ENCODE measurements around the gene SERPINA1. TPM values are rescaled to one million over a fixed set of nuclear protein-coding genes. Genes with fewer than 3 reads are reported as not detected.

The SERPINA1 gene
- total RNA-seq, 8 experiments from 2014 or later: 0.22 to 1.9 (median 0.87) TPM; not detected in 1

DNA sequence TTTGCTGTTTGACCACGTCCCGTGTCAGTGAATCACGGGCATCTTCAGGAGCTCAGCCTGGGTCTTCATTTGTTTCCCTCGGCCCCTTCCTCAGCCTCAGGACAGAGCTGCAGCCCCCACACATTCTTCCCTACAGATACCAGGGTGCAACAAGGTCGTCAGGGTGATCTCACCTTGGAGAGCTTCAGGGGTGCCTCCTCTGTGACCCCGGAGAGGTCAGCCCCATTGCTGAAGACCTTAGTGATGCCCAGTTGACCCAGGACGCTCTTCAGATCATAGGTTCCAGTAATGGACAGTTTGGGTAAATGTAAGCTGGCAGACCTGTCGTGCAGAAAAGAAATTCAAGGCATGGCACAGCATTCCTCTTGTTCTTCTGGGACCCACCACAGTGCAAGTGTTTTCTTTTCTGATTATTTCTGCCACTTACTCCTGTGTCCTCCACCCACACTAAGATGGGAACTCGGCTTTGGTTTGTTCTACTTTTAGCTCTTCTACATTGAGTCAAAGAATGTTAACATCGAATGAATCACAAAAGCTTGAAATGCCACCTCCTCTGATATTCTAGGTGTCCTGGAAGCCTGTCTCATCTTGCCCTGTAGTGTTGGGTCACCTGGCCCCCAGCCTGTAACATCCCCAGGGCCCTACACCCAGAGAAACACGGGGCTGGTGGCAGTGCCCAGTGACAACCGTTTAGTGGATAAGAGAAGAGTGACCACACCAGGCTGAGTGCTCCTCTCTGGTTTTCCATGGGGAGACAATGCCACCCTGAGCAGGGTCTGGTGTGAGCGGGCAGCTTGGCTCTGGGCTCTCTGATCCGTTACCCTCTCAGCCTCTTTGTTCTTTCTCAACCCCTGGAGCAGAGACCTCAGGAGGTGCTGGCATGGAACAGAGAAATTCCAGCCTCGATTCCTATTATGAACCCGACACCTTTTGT lies 8.8 kb downstream of the SERPINA1 start:
- Histone ChIP-seq H3K4me3 (no peak overlapping the region), H3K27ac (no peak overlapping the region), H3K4me1 (replicated peaks in 1 of 2) (peaks cover 6 to 15% of the 10 kb centered on the region in 2 donors)
- ATAC-seq (replicated peaks in 6 of 8): no peak
- in situ Hi-C loops (cut with MboI; ENCODE audit: low pct_unique_long_range_greater_than_20kb in 2 of 9, low sequenced_read_pairs in 9 of 9, unreplicated experiment in 9 of 9): no loop called here
- WGBS, 10 experiments: 61 to 100% (median 76%) methylated on average over 1 to 11 of the region's 16 CpGs; no CpG with 5 or more reads in 2 of the 10 experiments

DNA sequence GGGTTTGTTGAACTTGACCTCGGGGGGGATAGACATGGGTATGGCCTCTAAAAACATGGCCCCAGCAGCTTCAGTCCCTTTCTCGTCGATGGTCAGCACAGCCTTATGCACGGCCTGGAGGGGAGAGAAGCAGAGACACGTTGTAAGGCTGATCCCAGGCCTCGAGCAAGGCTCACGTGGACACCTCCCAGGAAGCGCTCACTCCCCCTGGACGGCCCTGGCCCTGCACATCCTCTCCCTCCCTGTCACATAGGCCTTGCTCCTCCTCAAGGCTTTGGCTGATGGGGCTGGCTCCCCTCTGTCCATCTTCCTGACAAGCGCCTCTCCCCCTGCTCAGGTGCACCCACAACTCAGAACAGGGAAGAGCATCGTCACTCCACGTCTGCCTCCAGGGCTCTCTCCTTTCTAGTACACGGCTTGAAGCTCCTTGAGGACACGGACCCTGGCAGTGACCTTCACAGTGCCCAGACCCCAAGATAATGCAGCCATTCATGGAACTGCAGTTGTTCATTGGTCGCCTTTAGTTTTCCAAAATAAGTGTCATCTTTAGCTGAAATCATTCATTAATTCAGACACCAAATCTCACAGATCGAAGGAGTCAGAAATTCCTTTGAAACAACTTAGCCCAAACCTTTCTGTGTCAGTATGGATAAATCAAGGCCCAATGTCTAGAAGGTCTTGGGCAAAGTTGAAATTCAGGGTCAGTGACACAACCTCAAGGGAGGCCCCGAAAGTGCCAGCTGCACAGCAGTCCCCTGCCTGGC lies 9.7 kb downstream of the SERPINA1 start:
- no peak for ATAC-seq (replicated peaks in 6 of 8)
- Histone ChIP-seq H3K27ac (no peak overlapping the region), H3K4me3 (no peak overlapping the region), H3K4me1 (replicated peaks in 1 of 2) (peaks cover 6 to 15% of the 10 kb centered on the region in 2 donors)
- in situ Hi-C loops (cut with MboI; ENCODE audit: low pct_unique_long_range_greater_than_20kb in 2 of 9, low sequenced_read_pairs in 9 of 9, unreplicated experiment in 9 of 9): no loop called here
- 60 to 100% (median 80%) methylated on average over 1 to 7 of the region's 17 CpGs; no CpG with 5 or more reads in 2 of the 10 experiments for WGBS, 10 experiments

DNA sequence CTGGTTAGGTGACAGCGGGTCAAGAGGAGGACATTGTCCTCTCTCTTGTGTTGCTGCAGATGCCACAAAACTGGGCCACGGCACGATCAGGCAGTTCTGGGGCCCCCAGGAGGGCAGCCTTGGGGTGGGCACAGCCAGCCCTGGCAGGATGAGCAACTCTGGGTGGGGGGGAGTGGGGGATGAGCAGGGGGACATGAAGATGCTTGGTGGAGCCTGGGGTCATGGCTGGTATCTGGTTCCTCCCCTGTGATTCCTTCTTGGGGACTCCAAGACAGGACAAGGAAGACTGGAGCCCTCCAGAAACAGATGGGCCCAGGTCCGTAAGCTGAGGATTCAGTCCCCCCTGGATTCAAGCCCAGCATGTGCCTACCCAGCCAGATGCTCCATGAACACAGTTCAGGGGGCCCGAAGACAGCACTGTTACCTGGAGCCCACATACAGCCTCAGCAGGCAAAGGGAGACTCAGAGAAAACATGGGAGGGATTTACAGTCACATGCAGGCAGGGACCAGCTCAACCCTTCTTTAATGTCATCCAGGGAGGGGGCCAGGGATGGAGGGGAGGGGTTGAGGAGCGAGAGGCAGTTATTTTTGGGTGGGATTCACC lies 10.4 kb downstream of the SERPINA1 start:
- ATAC-seq (replicated peaks in 6 of 8): no peak
- in situ Hi-C loops (cut with MboI; ENCODE audit: low pct_unique_long_range_greater_than_20kb in 2 of 9, low sequenced_read_pairs in 9 of 9, unreplicated experiment in 9 of 9): no loop called here
- H3K4me3 ChIP-seq: no peak overlapping the region
- peaks cover 0 to 12% of the 10 kb centered on the region in 2 donors for H3K4me1 ChIP-seq (replicated peaks in 1 of 2)
- no peak overlapping the region for H3K27ac ChIP-seq
- 57% methylated on average over 1 of the region's 6 CpGs; no CpG with 5 or more reads in 9 of the 10 experiments for WGBS, 10 experiments

DNA sequence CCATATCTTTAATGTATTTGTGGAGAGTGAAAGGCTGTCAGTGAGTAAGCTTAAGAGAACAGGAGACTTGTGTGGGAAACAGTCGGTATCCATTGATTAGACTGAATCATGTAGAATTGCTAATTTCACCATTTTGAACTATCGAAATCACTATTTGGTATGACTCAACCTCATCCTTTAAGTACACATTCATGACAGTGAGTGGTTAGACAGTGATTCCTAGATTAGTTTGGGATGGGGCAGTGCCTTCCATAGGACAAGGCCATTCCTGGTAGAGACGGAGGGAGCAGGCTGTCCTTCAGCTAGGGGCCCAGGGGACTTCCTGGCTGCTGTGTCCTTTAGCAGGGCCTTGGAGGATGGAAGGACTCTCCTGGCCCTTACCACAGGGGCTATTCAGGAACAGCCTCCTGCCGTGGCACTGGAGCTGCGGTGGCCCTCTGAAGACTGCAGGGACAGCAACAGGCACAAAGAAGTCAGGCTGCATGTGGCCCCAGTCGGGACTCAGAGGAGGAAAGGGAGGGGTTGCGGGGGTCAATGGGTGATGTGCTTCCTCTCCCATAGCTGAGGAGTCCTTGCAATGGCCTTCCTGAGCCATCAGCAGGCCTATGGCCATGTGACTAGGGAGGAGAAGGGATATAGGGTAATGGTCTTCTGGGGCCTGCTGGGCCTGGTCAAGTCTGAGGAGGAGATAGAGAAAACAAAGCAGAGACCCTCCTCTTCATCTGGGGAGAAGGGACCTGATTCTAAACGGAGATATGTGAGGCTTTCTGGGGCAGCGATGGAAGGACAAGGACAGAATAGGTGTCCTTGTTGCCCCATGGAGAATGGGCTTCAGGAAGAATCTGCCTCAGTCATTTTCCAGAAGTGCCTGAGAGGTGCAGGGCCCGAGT lies 11.2 kb downstream of the SERPINA1 start:
- Histone ChIP-seq H3K4me3 (no peak overlapping the region), H3K4me1 (replicated peaks in 1 of 2) (peaks cover 0 to 12% of the 10 kb centered on the region in 2 donors), H3K27ac (no peak overlapping the region)
- 35 to 85% (median 80%) methylated on average over 1 to 8 of the region's 10 CpGs; no CpG with 5 or more reads in 2 of the 10 experiments for WGBS, 10 experiments
- in situ Hi-C loops (cut with MboI; ENCODE audit: low pct_unique_long_range_greater_than_20kb in 2 of 9, low sequenced_read_pairs in 9 of 9, unreplicated experiment in 9 of 9): no loop called here
- no peak for ATAC-seq (replicated peaks in 6 of 8)

DNA sequence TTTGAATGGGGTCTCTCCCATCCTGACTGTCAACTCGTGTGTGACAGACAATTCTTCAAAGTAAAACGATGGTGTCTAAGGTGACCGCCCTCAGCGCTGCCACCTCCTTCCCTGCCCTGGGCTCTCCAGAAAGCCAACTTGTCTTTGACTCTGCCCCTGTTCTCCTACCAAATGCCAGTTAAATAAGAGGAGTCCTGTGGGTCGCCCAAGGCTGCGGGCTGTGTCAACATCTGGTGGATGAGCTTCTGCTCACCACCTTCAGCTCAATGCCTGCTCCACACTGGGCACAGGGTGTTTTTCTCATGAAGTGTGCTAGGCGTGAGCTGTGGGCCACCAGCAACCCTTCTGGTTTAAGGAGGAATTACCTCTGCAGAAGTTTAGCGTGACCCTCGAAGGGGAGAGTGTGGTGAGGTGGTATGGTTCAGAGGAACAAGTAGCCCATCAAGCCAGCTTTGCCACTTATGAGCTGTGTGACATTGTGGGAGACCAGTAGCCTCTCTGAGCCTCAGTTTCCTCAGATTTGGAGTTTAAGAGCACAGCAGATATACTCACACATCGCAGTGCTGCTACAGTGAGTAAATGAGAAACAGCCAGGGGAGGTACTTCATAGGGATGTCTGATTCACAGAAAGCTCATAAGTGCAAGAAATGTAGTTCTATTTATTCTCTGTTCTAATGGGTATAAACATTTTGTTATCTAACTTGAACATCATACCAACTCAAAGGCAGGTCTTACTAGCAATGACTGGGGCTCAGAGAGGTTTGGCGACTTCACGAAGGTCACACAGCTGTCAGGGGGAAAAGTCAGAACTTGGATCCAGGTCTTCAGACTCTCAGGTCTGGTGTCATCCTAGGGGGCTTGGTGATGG lies 12.1 kb downstream of the SERPINA1 start:
- no peak overlapping the region for H3K4me3 ChIP-seq
- ATAC-seq (replicated peaks in 6 of 8): no peak
- in situ Hi-C loops (cut with MboI; ENCODE audit: low pct_unique_long_range_greater_than_20kb in 2 of 9, low sequenced_read_pairs in 9 of 9, unreplicated experiment in 9 of 9): no loop called here
- WGBS, 10 experiments: 82 to 100% (median 88%) methylated on average over 1 to 8 of the region's 12 CpGs; no CpG with 5 or more reads in 1 of the 10 experiments
- H3K27ac ChIP-seq: no peak overlapping the region
- H3K4me1 ChIP-seq (replicated peaks in 1 of 2): peaks cover 0 to 9% of the 10 kb centered on the region in 2 donors

DNA sequence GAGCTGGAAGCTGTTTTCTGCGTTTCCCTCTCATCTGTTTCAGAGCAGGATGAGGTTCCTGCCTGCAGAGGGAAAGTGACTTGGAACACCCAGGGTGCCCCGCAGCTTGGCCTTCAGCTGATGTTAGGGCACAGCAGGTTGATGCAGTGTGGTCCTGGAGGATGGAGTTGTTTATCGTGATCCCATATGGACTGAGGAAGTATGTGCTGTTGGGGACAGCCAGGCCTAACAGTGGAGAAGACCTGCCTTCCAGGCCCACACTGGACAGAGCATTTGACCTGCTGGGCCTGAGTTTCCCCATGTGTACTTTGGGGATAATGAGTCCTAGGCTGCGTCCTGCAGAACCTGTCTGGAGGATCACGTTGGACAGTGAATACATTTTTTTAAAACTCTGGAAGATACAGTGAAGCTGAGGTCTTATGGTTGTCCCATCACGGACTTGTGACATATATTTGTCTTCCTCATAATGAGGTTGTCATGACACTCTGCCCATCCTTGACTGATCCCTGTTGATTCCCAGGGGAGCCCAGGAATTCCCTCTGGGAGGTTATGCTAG lies 12.8 kb downstream of the SERPINA1 start:
- in situ Hi-C loops (cut with MboI; ENCODE audit: low pct_unique_long_range_greater_than_20kb in 2 of 9, low sequenced_read_pairs in 9 of 9, unreplicated experiment in 9 of 9): no loop called here
- WGBS, 10 experiments: 60 to 100% (median 81%) methylated on average over 1 to 4 of the region's 6 CpGs; no CpG with 5 or more reads in 3 of the 10 experiments
- Histone ChIP-seq H3K27ac (no peak overlapping the region), H3K4me3 (no peak overlapping the region), H3K4me1 (replicated peaks in 1 of 2) (peaks cover 0 to 9% of the 10 kb centered on the region in 2 donors)
- no peak for ATAC-seq (replicated peaks in 6 of 8)

DNA sequence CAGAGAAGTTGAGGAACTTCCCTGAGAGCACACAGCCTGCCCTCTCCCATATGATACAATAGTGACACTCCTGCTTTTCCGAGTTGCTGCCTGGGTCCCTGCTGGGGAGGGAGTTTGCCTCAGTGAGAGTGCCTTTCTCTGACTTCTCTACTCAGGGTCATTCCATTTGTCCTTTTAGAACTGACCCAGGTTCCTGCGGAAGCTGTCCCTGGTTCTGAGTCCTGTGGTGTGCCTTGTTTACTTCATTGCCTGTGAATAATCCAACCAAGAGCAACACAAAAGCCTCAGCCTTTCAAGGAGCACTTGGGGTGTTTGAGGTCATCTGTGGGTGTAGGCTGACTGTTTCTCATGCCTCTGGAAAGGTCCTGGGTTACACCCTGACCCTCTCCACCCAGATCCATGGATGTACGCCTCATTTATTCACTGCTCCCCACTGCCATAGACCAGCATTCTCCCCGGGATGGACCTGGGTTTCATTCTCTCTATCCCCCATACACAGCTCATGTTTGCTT lies 13.6 kb downstream of the SERPINA1 start:
- H3K27ac ChIP-seq: no peak overlapping the region
- in situ Hi-C loops (cut with MboI; ENCODE audit: low pct_unique_long_range_greater_than_20kb in 2 of 9, low sequenced_read_pairs in 9 of 9, unreplicated experiment in 9 of 9): no loop called here
- ATAC-seq (replicated peaks in 6 of 8): peak in 2 of 8 experiments; percentile 6 to 28

DNA sequence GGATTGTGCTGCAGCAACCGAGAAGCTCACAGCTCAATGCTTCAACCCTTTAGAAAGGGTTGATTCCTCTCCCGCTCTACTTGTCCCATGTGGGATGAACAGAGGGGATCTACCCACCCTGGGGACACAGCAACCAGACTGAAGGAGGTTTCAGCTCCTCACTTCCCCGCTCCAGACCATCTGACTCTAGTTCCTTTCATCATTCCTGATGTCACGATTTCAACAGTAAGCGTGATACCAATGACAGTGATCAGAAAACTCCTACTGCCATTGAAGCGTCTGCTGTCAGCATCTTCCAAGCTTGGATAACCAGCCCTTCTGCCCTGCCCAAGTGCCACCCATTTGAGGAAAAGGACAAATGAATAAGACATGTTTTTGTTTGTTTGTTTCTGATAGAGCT lies 14.3 kb downstream of the SERPINA1 start:
- WGBS, 10 experiments: 75 to 100% (median 90%) methylated on average over 1 to 4 of the region's 6 CpGs; no CpG with 5 or more reads in 1 of the 10 experiments
- H3K4me3 ChIP-seq: no peak overlapping the region
- in situ Hi-C loops (cut with MboI; ENCODE audit: low pct_unique_long_range_greater_than_20kb in 2 of 9, low sequenced_read_pairs in 9 of 9, unreplicated experiment in 9 of 9): no loop called here
- peaks cover 0 to 9% of the 10 kb centered on the region in 2 donors for H3K4me1 ChIP-seq (replicated peaks in 1 of 2)
- ATAC-seq (replicated peaks in 6 of 8): no peak
- no peak overlapping the region for H3K27ac ChIP-seq

More for the DNA sequence above, 13.6 kb downstream of the SERPINA1 start:
- 64 to 100% (median 88%) methylated on average over 1 to 3 of the region's 4 CpGs; no CpG with 5 or more reads in 3 of the 10 experiments for WGBS, 10 experiments
- no peak overlapping the region for H3K4me3 ChIP-seq
- H3K4me1 ChIP-seq (replicated peaks in 1 of 2): peaks cover 0 to 9% of the 10 kb centered on the region in 2 donors

DNA sequence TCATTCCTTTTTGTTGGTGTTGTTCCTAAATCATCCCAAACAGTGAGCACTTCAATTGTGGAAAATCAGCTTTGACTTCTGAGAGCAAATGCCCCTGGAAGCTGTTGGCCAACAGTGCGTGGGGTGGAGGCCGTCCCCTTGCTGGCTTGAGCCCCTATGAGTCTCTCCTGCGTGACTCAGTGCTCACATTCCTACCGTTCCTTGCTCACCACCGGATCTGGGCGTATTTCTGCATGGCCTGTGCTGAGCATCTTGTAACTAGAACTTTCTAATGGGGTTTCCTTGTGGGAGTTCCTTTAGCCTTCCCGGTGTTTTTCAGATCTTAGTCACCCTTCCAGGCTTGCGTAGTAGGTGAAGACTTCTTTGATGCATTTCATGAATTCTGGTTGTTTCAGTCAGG lies 14.7 kb downstream of the SERPINA1 start:
- peaks cover 0 to 9% of the 10 kb centered on the region in 2 donors for H3K4me1 ChIP-seq (replicated peaks in 1 of 2)
- no peak overlapping the region for H3K27ac ChIP-seq
- ATAC-seq (replicated peaks in 6 of 8): peak in 3 of 8 experiments; percentile 56 to 97 (median 95)
- in situ Hi-C loops (cut with MboI; ENCODE audit: low pct_unique_long_range_greater_than_20kb in 2 of 9, low sequenced_read_pairs in 9 of 9, unreplicated experiment in 9 of 9): no loop called here
- WGBS, 10 experiments: 0 to 100% (median 78%) methylated on average over 1 to 7 of the region's 8 CpGs; no CpG with 5 or more reads in 2 of the 10 experiments
- H3K4me3 ChIP-seq: no peak overlapping the region

DNA sequence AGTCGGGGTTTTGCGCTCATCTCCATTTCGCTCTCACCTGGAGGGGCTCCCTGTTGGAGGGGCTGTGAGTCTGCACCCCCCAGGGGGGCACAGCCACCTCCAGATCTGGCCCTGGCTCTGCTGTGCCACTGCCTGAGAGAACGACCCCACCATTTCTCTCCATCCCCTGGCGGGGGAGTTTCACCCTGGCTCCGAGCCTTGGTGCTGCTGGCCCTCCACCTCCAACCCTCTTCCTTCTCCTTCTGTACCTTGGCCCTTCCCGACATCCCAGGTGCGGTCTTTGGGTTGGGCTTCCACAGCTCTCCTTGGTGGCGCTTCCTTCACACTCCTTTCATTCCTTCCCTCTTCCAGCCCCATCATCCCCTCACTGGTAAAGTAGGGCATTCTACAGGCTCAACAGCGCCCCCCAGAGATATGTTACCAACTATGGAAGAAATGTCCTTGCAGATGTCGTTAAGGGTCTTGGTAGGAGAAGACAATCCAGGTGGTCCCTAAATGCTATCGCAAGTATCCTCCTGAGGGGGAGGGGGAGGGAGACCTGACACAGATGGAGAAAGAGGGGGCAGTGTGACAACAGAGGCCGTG lies 16.3 kb downstream of the SERPINA1 start:
- Histone ChIP-seq H3K4me3 (no peak overlapping the region), H3K27ac (no peak overlapping the region), H3K4me1 (replicated peaks in 1 of 2) (peaks cover 0 to 9% of the 10 kb centered on the region in 2 donors)
- in situ Hi-C loops (cut with MboI; ENCODE audit: low pct_unique_long_range_greater_than_20kb in 2 of 9, low sequenced_read_pairs in 9 of 9, unreplicated experiment in 9 of 9): no loop called here
- ATAC-seq (replicated peaks in 6 of 8): no peak
- WGBS, 10 experiments: 20 to 100% (median 80%) methylated on average over 1 to 4 of the region's 13 CpGs; no CpG with 5 or more reads in 1 of the 10 experiments

DNA sequence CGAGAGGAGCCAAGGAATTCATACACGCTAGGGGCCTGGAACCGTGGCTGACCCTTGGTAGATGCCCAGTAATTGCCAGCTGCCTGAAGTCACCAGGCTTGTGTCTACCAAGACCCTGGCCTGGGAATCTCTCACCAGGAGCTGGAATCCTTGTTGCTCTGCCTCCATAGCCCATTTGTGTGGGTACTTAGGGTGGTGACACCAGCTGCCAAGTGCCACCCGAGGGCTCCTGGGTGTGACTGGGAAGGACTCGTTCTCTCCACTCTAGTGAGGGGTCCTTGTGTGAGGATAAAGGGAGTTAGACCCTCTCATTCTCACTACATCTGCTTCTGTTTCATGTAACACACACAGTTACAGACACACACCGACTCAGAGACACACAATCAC lies 17.9 kb downstream of the SERPINA1 start:
- in situ Hi-C loops (cut with MboI; ENCODE audit: low pct_unique_long_range_greater_than_20kb in 2 of 9, low sequenced_read_pairs in 9 of 9, unreplicated experiment in 9 of 9): no loop called here
- no peak overlapping the region for H3K27ac ChIP-seq
- no peak overlapping the region for H3K4me3 ChIP-seq
- no peak for ATAC-seq (replicated peaks in 6 of 8)
- WGBS, 10 experiments: 60% methylated on average over 1 of the region's 6 CpGs; no CpG with 5 or more reads in 9 of the 10 experiments
- peaks cover 0 to 6% of the 10 kb centered on the region in 2 donors for H3K4me1 ChIP-seq (replicated peaks in 1 of 2)

Measured in motor neuron (in vitro differentiated cells).